ENCODE results near the gene TRIO. TPM values are rescaled to one million over a fixed set of nuclear protein-coding genes. Genes with fewer than 3 reads are reported as not detected.

TRIO gene
- total and polyA plus RNA-seq, 10 of the 15 experiments (the other 5 are each of a cell fraction or from before 2014, with no cell fraction given), result 5.1 to 96.4 (median 44.6) TPM

DNA sequence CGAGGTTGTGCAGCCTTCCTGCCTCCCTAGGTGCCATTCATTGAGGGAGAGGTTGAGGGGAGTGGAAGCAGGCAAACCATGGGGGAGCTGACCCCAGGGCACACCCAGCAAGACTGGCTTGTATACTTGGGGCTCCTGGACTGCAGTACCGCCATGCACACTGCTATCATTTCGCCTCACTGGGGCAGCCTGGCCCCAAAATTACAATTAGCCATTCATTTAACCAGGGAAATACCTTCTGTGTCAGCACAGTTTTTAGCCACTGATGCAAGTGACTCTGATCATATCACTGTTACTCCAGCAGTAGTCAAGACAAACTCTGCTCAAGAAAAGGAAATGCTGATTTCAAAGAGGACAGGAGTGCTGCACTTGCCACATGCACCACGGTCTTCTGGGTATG lies 109.7 kb downstream of the TRIO start:
- H3K4me3 ChIP-seq, result no peak overlapping the region
- peaks cover 4 to 8% of the 10 kb centered on the region in 2 experiments; a peak in 3 of 4 replicates for H3K36me3 ChIP-seq (ENCODE audit: control insufficient read depth in 2 of 2, insufficient read depth in 2 of 2, low read length in 1 of 2)
- peaks cover 50% of the 10 kb centered on the region for H3K4me1 ChIP-seq (ENCODE audit: control insufficient read depth, insufficient read depth, low read length)
- CTCF ChIA-PET, result interaction anchor here (1.0 to 1.1 kb wide), 4 partner anchors 12 to 31 kb away, joined by 3 to 5 read pairs (median 4); no protein-coding TSS in a partner anchor
- SMC1A ChIA-PET (ENCODE audit: uncharacterized antibody, unreplicated experiment), result interaction anchor here (1.1 to 2.8 kb wide), 5 partner anchors 11 to 42 kb away, joined by 3 to 8 read pairs (median 3); no protein-coding TSS in a partner anchor
- WGBS (ENCODE audit: insufficient coverage, insufficient replicate concordance, low lambda C conversion rate, missing lambda C conversion rate), result 85% methylated on average over 4 of the region's 4 CpGs
- BruUV-seq (replicated peaks), result no TSS peak
- H3K9ac ChIP-seq (ENCODE audit: control insufficient read depth, insufficient read depth, low read length), result no peak overlapping the region
- H3K79me2 ChIP-seq (ENCODE audit: control insufficient read depth, insufficient read depth, low read length), result peaks cover 91% of the 10 kb centered on the region
- intact Hi-C loops (cut with micrococcal nuclease; ENCODE audit: unreplicated experiment) (loop anchor here (5.0 kb wide), 1 partner anchor 415 kb away; no protein-coding TSS in a partner anchor), in situ Hi-C loops (cut with MboI) (no loop called here)
- ATAC-seq, result peak; percentile 35
- FAIRE-seq, result no peak
- H3K4me2 ChIP-seq (ENCODE audit: control insufficient read depth, insufficient read depth), result no peak overlapping the region
- no peak overlapping the region for H3K27ac ChIP-seq (ENCODE audit: control insufficient read depth, insufficient read depth)
- H3K27me3 ChIP-seq (replicated peaks in 1 of 2; ENCODE audit: control insufficient read depth in 2 of 2, insufficient read depth in 2 of 2, low read length in 1 of 2), result no peaks in the 10 kb centered on the region
- H3K9me3 ChIP-seq (replicated peaks; ENCODE audit: control insufficient read depth, insufficient read depth, low read length), result peaks cover 29% of the 10 kb centered on the region
- RAD21 ChIA-PET (ENCODE audit: unreplicated experiment), result no interaction called here
- no peak overlapping the region for H2AFZ ChIP-seq (ENCODE audit: control insufficient read depth, low read depth, low read length)
- TF ChIP-seq, protein P1, sequence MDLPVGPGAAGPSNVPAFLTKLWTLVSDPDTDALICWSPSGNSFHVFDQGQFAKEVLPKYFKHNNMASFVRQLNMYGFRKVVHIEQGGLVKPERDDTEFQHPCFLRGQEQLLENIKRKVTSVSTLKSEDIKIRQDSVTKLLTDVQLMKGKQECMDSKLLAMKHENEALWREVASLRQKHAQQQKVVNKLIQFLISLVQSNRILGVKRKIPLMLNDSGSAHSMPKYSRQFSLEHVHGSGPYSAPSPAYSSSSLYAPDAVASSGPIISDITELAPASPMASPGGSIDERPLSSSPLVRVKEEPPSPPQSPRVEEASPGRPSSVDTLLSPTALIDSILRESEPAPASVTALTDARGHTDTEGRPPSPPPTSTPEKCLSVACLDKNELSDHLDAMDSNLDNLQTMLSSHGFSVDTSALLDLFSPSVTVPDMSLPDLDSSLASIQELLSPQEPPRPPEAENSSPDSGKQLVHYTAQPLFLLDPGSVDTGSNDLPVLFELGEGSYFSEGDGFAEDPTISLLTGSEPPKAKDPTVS (IDR thresholded peaks at IDR 0.05; ENCODE audit: low read depth, low read length), result no peak
- no peak for TF ChIP-seq FOXK2 (IDR thresholded peaks at IDR 0.05)
- TF ChIP-seq, protein P2, sequence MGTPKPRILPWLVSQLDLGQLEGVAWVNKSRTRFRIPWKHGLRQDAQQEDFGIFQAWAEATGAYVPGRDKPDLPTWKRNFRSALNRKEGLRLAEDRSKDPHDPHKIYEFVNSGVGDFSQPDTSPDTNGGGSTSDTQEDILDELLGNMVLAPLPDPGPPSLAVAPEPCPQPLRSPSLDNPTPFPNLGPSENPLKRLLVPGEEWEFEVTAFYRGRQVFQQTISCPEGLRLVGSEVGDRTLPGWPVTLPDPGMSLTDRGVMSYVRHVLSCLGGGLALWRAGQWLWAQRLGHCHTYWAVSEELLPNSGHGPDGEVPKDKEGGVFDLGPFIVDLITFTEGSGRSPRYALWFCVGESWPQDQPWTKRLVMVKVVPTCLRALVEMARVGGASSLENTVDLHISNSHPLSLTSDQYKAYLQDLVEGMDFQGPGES (IDR thresholded peaks at IDR 0.05), result no peak
- TF ChIP-seq, protein P3, sequence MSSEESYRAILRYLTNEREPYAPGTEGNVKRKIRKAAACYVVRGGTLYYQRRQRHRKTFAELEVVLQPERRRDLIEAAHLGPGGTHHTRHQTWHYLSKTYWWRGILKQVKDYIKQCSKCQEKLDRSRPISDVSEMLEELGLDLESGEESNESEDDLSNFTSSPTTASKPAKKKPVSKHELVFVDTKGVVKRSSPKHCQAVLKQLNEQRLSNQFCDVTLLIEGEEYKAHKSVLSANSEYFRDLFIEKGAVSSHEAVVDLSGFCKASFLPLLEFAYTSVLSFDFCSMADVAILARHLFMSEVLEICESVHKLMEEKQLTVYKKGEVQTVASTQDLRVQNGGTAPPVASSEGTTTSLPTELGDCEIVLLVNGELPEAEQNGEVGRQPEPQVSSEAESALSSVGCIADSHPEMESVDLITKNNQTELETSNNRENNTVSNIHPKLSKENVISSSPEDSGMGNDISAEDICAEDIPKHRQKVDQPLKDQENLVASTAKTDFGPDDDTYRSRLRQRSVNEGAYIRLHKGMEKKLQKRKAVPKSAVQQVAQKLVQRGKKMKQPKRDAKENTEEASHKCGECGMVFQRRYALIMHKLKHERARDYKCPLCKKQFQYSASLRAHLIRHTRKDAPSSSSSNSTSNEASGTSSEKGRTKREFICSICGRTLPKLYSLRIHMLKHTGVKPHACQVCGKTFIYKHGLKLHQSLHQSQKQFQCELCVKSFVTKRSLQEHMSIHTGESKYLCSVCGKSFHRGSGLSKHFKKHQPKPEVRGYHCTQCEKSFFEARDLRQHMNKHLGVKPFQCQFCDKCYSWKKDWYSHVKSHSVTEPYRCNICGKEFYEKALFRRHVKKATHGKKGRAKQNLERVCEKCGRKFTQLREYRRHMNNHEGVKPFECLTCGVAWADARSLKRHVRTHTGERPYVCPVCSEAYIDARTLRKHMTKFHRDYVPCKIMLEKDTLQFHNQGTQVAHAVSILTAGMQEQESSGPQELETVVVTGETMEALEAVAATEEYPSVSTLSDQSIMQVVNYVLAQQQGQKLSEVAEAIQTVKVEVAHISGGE (CRISPR knock-in tag; IDR thresholded peaks at IDR 0.05), result no peak
- TF ChIP-seq, protein P4, sequence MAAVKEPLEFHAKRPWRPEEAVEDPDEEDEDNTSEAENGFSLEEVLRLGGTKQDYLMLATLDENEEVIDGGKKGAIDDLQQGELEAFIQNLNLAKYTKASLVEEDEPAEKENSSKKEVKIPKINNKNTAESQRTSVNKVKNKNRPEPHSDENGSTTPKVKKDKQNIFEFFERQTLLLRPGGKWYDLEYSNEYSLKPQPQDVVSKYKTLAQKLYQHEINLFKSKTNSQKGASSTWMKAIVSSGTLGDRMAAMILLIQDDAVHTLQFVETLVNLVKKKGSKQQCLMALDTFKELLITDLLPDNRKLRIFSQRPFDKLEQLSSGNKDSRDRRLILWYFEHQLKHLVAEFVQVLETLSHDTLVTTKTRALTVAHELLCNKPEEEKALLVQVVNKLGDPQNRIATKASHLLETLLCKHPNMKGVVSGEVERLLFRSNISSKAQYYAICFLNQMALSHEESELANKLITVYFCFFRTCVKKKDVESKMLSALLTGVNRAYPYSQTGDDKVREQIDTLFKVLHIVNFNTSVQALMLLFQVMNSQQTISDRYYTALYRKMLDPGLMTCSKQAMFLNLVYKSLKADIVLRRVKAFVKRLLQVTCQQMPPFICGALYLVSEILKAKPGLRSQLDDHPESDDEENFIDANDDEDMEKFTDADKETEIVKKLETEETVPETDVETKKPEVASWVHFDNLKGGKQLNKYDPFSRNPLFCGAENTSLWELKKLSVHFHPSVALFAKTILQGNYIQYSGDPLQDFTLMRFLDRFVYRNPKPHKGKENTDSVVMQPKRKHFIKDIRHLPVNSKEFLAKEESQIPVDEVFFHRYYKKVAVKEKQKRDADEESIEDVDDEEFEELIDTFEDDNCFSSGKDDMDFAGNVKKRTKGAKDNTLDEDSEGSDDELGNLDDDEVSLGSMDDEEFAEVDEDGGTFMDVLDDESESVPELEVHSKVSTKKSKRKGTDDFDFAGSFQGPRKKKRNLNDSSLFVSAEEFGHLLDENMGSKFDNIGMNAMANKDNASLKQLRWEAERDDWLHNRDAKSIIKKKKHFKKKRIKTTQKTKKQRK (IDR thresholded peaks at IDR 0.05; ENCODE audit: low read depth, low read length), result no peak
- TF ChIP-seq FOXM1 (IDR thresholded peaks at IDR 0.05; ENCODE audit: low read depth, low read length), result no peak
- no peak for TF ChIP-seq STAT1 (conservative IDR thresholded peaks at IDR 0.05)
- TF ChIP-seq, protein P5, sequence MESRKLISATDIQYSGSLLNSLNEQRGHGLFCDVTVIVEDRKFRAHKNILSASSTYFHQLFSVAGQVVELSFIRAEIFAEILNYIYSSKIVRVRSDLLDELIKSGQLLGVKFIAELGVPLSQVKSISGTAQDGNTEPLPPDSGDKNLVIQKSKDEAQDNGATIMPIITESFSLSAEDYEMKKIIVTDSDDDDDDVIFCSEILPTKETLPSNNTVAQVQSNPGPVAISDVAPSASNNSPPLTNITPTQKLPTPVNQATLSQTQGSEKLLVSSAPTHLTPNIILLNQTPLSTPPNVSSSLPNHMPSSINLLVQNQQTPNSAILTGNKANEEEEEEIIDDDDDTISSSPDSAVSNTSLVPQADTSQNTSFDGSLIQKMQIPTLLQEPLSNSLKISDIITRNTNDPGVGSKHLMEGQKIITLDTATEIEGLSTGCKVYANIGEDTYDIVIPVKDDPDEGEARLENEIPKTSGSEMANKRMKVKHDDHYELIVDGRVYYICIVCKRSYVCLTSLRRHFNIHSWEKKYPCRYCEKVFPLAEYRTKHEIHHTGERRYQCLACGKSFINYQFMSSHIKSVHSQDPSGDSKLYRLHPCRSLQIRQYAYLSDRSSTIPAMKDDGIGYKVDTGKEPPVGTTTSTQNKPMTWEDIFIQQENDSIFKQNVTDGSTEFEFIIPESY (IDR thresholded peaks at IDR 0.05), result peak; percentile 58; the same call in 1 of the 2 replicates
- POLR2A ChIA-PET, result interaction anchor here (1.3 kb wide), 1 partner anchor 39 kb away, joined by 7 read pairs; no protein-coding TSS in a partner anchor
- H4K20me1 ChIP-seq (ENCODE audit: control insufficient read depth, insufficient read depth), result peaks cover 11% of the 10 kb centered on the region
- no peak for DNase-seq (ENCODE audit: low read depth, low spot score)
